ENCODE data around the gene IP6K3. TPM values are rescaled to one million over a fixed set of nuclear protein-coding genes. Genes with fewer than 3 reads are reported as not detected.

Gene IP6K3
- polyA plus RNA-seq, 1 of the 3 experiments (the other 2 are of a cell fraction): 0.21 TPM

- peak overlapping the region; percentile 78 to 84; a peak in 3 of 4 replicates for H3K27ac ChIP-seq (ENCODE audit: low read depth in 2 of 2, low read length in 1 of 2)
These were observed 26.3 kb upstream of the IP6K3 start for GRCh38 chr6:33772902-33773472.

More at GRCh38 chr6:33772902-33773472, 26.3 kb upstream of the IP6K3 start:
- Histone ChIP-seq H3K9ac (no peak overlapping the region), H3K9me3 (no peaks in the 10 kb centered on the region), H3K4me3 (ENCODE audit: low read depth in 2 of 2, low read length in 1 of 2) (no peak overlapping the region), H2AFZ (ENCODE audit: low read depth) (no peak overlapping the region), H3K9me2 (no peaks in the 10 kb centered on the region), H3K4me1 (ENCODE audit: control insufficient read depth in 1 of 2, insufficient read depth in 2 of 2, low read depth in 1 of 2, low read length in 1 of 2) (peaks cover 16 to 48% of the 10 kb centered on the region in 2 experiments; a peak in 3 of 4 replicates), H3K36me3 (replicated peaks in 1 of 2; ENCODE audit: control insufficient read depth in 1 of 2, insufficient read depth in 2 of 2, low read length in 1 of 2) (peaks cover 43 to 48% of the 10 kb centered on the region in 2 experiments), H3F3A (replicated peaks; ENCODE audit: insufficient read depth) (peaks cover 41% of the 10 kb centered on the region), H3K4me2 (peak overlapping the region; percentile 84; the same call in 1 of the 2 replicates), H3K79me2 (ENCODE audit: insufficient read depth) (no peaks in the 10 kb centered on the region), H4K20me1 (ENCODE audit: insufficient read depth) (no peaks in the 10 kb centered on the region; the same call in 1 of the 2 replicates), H3K27me3 (ENCODE audit: insufficient read depth) (no peaks in the 10 kb centered on the region)
- TF ChIP-seq TEAD4 (IDR thresholded peaks at IDR 0.05; ENCODE audit: borderline replicate concordance, insufficient read depth): no peak
- TF ChIP-seq USF1 (IDR thresholded peaks at IDR 0.05; ENCODE audit: borderline replicate concordance, low read depth): no peak
- no peak for TF ChIP-seq REST (IDR thresholded peaks at IDR 0.05; ENCODE audit: low read depth, low read length)
- TF ChIP-seq NRF1 (IDR thresholded peaks at IDR 0.05; ENCODE audit: low read depth, low read length): no peak
- TF ChIP-seq RXRA (IDR thresholded peaks at IDR 0.05; ENCODE audit: borderline replicate concordance, low read depth): no peak
- no peak for TF ChIP-seq GATA2 (CRISPR knock-in tag; IDR thresholded peaks at IDR 0.05)
- TF ChIP-seq TAF1 (IDR thresholded peaks at IDR 0.05; ENCODE audit: borderline replicate concordance, low read depth, low read length): no peak
- no peak for TF ChIP-seq SIN3A (IDR thresholded peaks at IDR 0.05; ENCODE audit: borderline replicate concordance, low read depth, low read length)
- TF ChIP-seq EZH2phosphoT487 (IDR thresholded peaks at IDR 0.05; ENCODE audit: borderline replicate concordance, low read depth): no peak
- TF ChIP-seq FOSL2 (IDR thresholded peaks at IDR 0.05; ENCODE audit: borderline replicate concordance, low read depth): no peak
- TF ChIP-seq MAX (IDR thresholded peaks at IDR 0.05; ENCODE audit: low read depth): no peak
- no peak for TF ChIP-seq ELF1 (IDR thresholded peaks at IDR 0.05)
- no peak for TF ChIP-seq MEF2A (IDR thresholded peaks at IDR 0.05; ENCODE audit: borderline replicate concordance, low read depth)
- TF ChIP-seq ZBTB33 (IDR thresholded peaks at IDR 0.05; ENCODE audit: borderline replicate concordance, low read depth): no peak
- TF ChIP-seq EP300 (IDR thresholded peaks at IDR 0.05; ENCODE audit: borderline replicate concordance in 1 of 2, low read depth in 1 of 2, low read length in 1 of 2): no peak
- ChIA-PET POLR2A (no interaction called here), CTCF (interaction anchor here (1.2 to 14.7 kb wide), 17 partner anchors 7 to 391 kb away, joined by 3 to 204 read pairs (median 21); partner anchors contain the start of genes IP6K3, LEMD2 and UQCC2)
- no peak for DNase-seq
- WGBS (ENCODE audit: low lambda C conversion rate): 58% methylated on average over 3 of the region's 6 CpGs

Measured in SK-N-SH (cell line).